GM19238 (cell line): ENCODE data around the gene TBC1D22A.

ENCODE experiments used
- DNase-seq: peaks from one replicate; pipeline ENCODE4 v3.0.0; 2011; ENCODE audit warnings: low spot score; ENCODE audit not compliant: insufficient read length

The TBC1D22A gene

DNA sequence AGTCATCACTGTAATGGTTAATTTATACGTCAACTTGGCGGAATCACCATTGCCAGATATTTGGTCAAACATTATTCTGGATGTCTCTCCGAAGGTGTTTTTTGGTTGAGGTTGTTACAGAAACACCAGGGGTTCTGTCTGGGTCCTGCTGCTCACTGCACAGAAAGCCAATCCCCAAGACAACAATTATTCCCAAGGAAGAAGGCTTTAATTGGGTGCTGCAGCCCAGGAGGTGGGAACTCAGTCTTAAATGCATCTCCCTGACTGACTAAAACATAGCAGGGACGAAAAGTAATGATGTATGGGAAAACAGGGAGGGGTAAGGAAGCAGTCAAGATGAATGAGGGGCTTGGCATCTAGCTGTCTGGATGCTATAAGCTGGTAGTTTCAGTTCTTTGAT lies 331.3 kb downstream of the TBC1D22A start:
- DNase-seq, result no peak

DNA sequence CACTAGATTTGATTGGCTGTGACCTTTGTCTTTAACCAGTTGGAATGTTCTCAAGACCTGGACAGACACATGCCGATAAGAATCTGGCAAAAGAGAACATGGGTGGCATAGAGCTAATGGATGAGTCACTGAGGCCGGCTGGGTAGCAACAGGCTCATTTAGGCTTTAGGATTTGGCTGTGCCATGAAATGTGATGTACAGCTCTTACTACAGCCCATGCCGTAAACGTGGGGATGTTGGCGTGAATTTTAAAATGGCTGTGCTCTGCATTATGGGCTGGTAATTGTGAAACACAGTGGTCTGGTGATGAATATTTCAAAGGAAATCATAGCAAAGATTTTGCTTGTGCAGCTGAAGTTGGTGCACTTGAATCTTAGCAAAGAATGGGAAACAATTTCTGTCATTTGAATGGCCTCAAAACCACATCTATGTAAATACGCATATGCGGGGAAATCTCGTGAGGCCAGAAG lies 332.4 kb downstream of the TBC1D22A start:
- DNase-seq, result no peak

DNA sequence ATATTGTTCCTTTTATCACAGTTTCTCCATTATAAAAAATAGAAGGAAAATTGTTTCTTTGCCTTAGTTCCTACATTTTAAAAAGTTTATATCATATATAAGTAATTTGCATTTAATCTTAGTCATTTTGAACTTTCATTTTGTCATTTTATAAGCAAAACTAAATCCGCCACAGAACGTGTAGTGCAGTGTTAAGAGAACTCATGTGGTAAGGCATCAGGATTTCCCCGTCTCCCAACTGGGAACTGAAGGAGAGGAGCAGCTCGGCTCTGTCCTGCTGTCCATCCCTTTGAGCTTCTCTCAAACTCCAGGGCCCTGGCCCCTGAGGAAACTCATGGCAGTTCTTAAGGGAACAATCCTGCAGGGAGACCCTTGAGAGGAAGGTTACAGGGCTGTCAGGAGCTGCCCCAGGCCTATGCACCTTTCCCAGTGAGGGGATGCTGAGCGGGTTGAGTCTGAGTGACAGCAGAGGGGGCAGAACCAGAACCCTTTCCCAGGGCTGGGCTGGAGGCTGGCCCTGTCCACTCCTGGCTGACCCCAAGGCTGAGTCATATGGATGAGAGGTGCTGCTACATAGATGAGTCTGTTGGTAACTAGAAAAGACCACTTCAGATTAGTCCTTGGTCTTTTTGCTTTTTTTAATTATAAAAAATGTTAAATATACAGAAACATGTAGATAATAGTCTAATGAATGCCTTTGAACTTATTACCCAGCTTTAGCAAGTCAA lies 333.1 kb downstream of the TBC1D22A start:
- no peak for DNase-seq

DNA sequence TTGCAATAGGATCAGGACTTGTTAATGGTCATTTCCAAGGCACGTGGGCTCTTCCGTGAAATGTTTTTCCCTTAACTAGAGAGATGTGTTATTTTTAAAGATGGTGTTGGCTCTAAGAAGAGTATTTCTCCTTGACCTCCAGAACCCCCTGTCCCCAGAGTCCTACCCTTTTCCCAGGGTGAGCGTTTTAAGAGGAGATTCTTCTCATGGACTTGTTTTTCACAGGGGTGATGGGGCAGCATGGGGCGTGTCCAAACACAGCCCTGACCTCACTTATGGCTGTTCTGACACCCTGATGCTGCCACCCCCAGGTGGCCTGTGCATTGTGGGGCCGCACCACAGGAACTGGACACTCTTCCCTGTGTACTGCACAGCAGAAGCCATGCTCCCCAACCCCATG lies 335.7 kb downstream of the TBC1D22A start:
- DNase-seq, result no peak

DNA sequence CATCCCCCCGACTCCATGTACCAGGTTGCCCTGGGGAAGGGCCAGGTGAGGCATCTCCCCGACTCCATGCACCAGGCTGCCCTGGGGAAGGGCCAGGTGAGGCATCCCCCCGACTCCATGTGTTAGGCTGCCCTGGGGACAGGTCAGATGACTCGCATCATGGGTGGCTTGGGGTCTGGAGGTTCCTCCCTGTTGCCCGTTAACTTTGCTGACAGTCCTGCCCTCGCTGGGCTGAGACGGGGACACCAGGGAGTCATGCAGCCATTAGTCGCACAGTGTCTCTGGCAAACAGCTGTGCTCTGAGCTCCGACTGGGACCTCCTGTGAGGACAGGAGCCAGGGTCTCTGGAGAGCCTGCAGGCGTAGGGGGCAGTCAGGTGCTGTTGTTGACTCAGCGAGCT lies 336.1 kb downstream of the TBC1D22A start:
- no peak for DNase-seq

DNA sequence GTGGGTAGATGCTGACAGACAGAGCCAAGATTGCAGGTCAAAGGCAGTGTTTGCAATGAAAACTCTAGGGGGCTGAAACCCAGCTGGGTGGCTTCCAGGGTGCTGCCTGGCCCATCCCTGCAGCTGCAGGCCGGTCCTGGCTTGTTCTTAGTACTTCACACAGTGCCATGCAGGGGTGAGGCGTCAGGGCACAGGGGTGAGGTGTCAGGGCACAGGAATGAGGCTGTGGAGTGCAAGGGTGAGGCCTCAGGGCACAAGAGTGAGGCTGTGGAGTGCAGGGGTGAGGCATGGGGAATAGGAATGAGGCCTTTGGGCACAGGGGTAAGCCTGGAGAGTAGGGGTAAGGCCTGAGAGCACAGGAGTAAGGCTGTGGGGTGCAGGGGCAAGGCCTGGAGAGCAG lies 337.6 kb downstream of the TBC1D22A start:
- DNase-seq, result no peak

DNA sequence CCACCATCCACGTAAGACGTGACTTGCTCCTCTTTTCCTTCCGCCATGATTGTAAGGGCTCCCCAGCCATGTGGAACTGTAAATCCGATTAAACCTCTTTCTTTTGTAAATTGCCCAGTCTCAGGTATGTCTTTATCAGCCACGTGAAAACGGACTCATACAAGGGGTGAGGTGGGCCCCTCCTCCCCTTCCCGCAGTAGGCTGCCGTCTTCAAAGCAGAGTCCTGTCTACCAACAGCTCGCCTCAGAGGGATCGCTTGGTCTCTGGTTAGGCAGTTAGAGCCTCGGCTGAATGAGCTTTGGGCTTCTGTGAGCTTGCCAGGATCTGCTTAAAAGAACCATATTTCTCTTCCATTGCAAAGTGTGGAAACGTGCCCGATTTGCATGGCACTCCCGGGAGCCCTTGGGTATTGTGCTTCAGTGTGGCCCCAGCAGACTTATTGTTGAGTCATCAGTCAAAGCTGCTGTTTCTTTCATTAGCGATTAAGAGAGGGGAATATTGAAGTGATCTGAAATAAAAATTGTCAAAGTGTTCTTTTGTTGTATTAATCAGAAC lies 338.3 kb downstream of the TBC1D22A start:
- no peak for DNase-seq

DNA sequence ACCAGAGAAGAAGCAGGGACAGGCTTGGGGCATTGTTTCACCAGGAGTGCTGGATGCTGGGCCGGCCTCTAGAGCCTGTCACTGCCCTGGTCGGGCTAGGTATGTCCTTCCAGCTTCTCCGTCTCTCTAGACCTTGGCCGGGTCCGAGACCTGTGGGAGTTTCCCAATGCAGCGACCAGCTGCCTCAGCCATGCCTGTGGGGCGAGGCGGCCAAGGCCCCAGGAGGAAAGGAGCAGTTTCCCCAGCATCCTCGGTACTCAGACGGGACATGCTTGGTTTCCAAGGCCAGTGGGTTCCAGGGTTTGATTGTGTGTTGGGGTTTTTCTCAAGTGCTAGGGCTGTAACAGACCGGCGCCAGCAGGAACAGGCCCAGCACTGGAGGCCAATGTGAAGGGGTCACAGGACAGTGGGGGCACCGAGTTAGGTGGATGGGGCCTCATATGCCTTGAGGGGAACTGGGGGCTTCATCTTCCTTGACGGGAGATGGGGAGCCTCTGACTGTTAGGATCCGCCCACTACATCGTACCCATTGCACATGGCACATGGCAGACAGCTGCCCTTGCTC lies 339.0 kb downstream of the TBC1D22A start:
- DNase-seq, result no peak

DNA sequence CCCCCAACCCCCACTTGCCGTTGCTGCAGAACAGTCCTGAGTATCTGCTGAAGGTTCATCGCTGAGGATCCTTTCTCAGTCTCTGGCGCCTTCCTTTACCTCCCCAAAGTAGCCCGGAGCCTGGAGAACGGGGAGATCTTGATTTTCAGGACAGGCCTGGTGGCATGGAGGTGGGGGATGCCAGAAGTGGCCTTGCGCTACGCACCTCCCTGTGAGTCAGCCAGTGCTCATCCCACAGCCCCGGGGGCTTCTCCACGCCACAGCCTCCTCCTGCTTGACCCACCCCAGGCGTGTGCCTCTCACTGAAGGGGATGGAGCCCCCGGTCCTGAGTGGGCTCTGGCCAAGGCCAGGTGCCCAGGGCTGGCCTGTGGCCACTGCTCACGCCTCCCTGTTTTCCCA lies 339.6 kb downstream of the TBC1D22A start:
- no peak for DNase-seq

DNA sequence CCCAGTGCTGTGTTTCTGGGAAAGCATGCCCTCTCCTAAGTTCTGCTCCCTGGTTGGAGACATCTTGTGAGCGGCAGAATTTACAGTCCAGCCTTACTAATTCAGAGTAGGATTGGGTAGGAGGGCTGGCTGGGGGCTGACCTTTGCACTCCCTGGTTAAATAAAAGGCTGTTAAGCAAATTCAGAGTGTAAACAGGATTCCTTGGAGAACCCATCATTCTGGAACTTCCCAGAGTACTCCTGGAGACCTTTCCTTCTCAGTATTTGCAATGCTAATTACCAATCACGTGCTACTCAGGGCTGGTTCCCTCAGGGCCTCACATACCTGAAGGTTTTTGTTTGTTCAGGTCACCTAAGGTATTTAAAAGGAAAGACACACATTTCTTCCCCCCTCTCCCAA lies 340.2 kb downstream of the TBC1D22A start:
- no peak for DNase-seq

DNA sequence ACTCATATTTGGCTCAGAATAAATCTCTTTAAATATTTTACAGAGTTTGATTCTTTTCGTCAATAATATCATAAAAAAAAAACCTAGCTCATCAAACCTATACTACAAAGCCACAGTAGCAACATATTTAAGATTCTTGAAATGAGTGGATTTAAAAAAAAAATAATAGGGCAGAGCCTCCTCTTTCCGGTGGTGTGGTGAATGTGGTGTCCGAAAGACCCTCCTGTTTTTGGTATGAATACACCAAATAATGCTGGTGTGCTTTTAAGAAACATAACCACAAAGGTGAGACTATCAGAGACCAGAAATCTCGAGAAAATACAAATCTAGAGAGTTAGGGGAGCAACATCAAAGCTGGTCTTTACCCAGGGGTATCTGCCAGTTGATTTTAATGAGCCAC lies 342.6 kb downstream of the TBC1D22A start:
- DNase-seq, result no peak

DNA sequence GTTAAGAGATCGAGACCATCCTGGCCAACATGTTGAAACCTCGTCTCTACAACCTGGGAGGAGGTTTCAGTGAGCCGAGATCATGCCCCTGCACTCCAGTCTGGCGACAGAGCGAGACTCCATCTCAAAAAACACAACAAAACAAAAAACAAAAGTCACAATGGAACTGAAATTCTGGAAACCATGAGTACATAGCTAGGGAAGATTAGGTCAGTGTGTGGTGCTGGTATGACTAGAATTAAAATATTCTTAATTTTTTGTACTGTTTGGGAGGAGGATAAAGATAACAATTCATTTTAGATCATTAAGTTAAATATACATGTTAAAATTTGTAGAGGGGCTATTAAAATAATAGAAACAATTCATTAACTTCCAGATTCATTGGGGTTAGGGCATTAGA lies 344.4 kb downstream of the TBC1D22A start:
- no peak for DNase-seq

DNA sequence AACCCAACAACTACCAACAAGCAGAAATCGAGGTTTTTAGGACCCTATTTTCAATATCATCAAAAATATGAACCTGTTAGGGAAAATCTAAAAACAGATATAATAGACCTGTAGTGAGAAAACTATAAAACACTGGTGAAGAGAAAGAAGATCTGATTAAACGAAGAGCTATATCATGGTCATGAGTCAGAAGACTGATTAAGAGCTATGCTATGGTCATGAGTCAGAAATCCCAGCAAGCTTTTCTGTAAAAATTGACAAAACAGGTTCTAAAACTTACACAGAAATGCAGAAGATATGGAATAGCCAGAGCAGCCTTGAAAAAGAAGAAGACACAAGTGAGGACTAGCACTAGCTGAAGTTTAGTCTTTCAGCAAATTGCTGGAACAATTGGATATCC lies 345.0 kb downstream of the TBC1D22A start:
- DNase-seq, result no peak

DNA sequence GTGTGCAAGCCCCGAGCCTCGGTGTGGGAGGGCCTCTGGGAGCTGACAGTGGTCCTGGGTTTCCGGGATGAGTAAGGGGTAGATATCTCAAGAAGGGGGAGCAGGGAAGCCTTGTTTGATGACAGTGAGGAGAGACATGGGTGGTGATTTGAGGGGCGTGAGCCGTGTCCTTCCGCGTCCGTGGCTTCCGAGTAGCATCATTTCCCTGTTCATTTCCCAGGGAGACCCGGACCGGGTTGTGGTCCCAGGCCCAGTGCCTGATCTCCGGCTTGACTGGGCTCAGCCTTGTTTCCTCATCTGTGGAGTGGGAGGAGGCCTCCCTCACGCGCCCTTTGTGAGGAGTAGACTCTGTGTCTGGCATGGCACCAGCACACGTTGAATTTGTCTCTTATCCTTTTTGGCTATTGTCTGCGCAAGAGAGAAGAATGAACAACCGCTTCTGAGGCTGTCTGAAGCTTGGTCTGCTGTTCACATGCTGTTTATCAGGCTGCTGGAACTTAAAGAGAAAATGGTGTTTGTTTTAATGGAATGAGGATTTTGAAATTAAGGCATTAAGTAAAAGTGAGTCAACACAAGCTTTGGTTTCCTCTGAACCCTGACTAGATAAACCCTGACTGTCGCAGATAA lies 348.5 kb downstream of the TBC1D22A start:
- no peak for DNase-seq

DNA sequence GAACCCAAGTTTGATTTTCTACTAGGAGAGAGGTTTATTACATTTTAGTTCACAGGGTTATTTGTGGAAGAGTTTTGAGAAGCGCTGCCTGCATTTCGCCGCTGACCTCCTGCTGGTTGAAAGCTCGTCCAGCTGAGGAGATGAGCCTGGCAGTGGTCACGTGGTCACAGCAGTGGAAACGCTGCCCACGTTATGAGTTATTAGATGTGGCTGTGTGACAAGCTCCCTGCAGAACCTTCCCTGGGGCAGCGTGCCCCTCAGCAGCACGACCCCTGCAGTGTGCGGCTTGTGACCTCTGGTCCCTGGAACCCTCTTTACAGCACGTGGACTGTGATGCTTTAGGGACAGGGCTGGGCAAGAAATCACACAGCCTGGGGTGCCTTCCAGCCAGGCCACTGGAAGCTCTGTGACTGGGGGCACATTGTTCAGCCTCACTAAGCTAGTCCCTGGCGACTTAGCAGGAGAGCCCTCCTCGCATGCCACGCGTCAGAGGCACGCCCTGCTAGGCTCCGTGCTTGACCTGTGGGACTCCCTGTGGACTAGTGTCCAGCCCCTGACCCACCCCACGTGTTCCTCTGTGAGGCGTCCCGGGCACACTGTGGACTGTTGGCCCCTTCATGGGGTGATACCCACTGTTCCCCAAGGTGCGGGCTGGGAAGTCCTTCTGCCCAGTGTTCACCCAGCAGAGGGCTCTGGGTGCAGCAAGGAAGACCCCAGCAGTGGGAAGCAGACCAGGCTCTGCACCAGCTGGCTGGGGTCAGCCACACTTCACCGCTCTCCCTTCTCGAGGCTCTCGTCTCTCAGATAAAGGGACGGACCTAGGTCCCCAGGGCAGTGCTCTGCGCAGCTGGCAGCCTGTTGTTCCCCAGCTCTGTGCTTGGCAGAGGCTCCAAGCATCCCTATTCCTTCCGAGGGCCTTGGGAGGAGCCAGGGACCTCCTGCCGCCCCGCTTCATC lies 349.5 kb downstream of the TBC1D22A start:
- DNase-seq, result no peak

DNA sequence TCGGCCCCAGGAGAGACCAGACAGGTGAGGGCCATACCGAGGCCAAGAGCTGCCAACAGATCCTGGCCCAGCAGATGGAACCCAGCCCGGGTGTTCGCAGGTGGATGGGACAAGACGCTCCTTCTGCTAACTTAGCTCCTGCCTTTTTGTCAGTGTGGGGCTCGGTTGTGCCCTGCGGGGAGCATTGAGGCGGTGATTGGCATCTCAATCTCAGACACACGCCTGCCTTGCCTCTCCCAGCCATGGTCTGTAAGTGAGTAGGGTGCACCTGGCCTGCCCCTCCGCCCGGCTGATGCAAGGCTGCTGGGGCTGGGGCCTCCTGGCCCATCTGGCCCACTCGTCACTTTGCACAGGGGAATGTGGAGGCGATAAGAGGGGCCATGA lies 350.1 kb downstream of the TBC1D22A start:
- no peak for DNase-seq

DNA sequence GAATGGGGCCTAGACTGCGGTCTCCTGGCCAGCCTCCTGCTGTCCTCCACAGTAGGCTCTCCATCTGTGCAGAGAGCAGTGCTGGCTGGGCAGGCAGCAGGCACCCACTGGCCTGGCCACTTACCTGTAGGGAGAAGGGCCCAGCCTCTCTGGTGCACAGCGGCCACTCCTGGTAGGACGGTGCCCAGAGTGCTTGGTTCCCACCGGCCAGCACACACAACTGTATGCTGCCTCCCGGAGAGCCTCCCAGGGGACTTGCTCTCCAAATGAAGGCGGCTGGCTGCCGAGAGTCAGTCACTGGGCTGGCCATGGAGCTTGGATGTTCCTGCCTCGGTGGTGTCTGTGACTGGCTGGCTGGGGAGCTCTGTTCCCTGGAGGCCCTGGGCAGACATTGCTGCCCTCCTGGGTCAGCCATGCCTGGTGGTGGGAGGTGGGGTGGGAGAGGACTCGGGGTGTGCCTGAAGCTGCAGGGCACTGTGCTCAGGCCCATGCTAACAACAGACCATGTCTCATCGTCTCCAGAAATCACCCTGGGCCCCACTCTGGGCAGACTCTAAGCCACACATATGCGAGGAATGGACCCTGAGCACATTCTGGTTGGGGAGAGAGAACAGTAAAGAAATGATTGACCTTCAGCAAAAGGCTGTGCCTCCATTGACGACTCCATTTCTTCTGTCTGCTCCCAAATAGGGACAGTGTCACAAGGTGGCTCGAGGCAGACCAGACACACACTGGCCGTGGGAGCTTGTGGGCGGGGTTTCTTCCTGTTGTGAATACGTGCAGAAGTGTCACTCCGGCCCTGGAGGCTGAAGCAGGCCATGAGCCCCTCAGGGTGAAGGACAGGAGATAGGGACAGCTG lies 350.8 kb downstream of the TBC1D22A start:
- DNase-seq, result no peak

DNA sequence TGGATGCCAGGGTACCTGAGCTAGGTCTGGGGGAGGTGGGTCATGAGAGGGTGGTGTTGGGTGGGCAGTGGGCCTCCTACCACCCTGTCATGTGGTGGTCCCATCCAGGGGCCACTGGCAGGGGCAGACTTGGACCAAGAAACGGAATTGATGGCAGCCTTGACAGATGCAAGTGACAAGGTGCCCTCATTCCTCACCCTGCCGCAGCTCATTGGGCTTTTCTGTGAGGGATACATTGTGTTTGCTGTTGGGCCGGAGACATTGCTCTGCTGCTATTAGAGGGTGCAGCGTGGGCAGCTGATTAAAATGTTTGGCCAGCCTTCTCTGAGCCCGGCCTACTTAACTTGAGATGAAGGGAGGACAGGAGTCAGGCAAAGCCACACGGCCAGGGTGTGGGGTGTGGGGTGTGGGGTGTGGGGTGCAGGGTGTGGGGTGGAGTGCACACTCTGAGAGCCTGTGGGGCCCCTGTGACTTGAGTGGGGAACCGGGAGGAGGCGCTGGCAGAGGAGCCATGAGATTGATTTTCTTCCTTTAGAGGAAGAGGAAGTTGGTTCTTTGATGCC lies 351.5 kb downstream of the TBC1D22A start:
- no peak for DNase-seq

DNA sequence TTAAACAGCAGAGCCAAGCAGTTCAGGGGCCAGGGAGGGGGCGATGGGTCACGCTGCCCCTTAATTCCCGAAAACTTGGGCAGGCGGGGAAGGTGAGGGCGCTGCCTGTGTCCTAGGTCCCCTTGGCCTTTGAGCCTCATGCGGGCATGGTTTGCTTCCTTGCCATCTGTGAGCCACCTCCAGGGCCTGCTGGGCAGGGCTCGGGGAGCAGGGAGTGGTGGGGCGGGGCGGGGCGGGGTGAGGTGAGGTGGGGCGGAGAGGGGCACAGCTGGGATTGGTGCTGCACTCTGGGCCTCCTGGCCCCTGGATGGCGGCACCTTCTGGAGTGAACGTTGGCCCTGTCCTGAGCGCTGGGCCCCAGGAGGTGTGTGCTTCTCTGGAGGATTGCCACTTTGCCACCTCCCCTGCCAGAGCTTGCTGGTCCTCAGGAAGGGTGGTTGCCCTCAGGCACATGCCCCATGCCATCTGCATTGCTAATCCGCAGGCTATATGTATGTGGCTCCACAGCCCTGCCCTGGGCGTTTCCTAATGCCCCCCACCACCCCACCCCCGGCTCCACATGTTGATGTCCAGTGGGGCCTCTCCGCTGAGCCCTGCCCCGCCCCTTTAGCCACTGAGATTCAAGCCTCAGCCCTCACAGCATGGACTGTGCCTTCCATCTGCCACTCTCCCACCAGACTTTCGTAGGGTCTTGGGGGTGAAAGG lies 352.5 kb downstream of the TBC1D22A start:
- no peak for DNase-seq

DNA sequence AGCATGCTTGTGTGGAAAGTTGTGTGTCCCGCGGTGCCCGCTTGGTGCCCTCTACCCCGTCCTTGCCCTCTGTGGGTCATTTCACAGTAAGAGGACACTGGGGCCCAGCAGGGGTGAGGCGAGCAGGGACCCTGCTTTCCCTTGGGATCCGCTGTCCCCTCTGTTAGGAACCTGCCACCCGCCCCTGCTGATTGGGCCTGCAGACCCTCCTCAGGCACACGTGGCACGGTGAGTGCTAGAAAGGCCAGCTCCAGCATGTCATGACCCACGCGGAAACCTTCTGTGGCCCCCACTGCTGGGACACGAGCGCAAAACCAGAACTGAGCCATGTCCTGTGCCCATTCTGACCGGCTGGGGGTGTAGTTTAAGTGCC lies 353.1 kb downstream of the TBC1D22A start:
- no peak for DNase-seq
